Stimulated activated memory B cell treated with anti-CD40 and anti-IgM and Interleukin-4, amounts not matched to agents 10 μg/mL and 1 μg/mL and 100 μg/mL, for 72 hours (primary cell): ENCODE data around the gene MYO16.

Experiments used
- ATAC-seq: fragments of 150-1000 bp; cut with Tn5 transposase; 2 replicates; pipeline ENCODE4 v1.10.0; 2021
- H3K27ac Mint-ChIP-seq: one replicate; pipeline ENCODE4 v1.8.0; 2022; ENCODE audit warnings: mild to moderate bottlenecking, mixed read lengths
- H3K27me3 Mint-ChIP-seq: one replicate; pipeline ENCODE4 v1.8.0; 2022; ENCODE audit warnings: mixed read lengths
- H3K36me3 Mint-ChIP-seq: one replicate; pipeline ENCODE4 v1.8.0; 2022; ENCODE audit warnings: mixed read lengths
- H3K4me1 Mint-ChIP-seq: one replicate; pipeline ENCODE4 v1.8.0; 2022; ENCODE audit warnings: mixed read lengths
- H3K4me3 Mint-ChIP-seq: one replicate; pipeline ENCODE4 v1.8.0; 2022; ENCODE audit warnings: mild to moderate bottlenecking, moderate library complexity, mixed read lengths
- H3K9me3 Mint-ChIP-seq: one replicate; pipeline ENCODE4 v1.8.0; 2022; ENCODE audit warnings: mixed read lengths

The MYO16 gene

GRCh38 chr13:108835083-108835482 is 205.7 kb downstream of the MYO16 start:
- Mint-ChIP-seq H3K4me3 (no peak overlapping the region), H3K27me3 (no peaks in the 10 kb centered on the region), H3K4me1 (no peaks in the 10 kb centered on the region), H3K9me3 (no peaks in the 10 kb centered on the region), H3K27ac (no peak overlapping the region), H3K36me3 (no peaks in the 10 kb centered on the region)
- no peak for ATAC-seq

DNA sequence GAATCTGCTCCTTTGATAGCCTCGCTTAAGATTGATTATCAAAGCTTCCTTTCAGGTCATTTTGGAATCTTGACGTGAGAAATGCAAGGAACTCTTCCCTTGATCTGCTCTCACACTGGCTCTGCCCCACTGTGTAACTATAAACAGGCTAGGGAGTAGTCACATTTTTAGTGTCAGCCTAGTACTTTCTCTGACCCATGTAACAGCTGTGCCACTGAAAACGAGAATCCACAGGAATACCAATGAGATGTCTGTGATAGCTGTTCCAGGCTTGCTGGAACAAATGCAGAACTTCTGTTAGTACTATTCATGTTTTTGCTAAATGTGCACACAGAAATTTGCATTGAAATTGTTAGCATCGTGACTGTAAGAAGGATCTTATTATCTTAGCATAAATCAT is 221.3 kb downstream of the MYO16 start:
- no peak overlapping the region for H3K27ac Mint-ChIP-seq
- H3K27me3 Mint-ChIP-seq: peaks cover 18% of the 10 kb centered on the region
- peaks cover 5% of the 10 kb centered on the region for H3K4me1 Mint-ChIP-seq
- no peak for ATAC-seq
- no peaks in the 10 kb centered on the region for H3K9me3 Mint-ChIP-seq
- H3K36me3 Mint-ChIP-seq: no peaks in the 10 kb centered on the region
- H3K4me3 Mint-ChIP-seq: no peak overlapping the region

DNA sequence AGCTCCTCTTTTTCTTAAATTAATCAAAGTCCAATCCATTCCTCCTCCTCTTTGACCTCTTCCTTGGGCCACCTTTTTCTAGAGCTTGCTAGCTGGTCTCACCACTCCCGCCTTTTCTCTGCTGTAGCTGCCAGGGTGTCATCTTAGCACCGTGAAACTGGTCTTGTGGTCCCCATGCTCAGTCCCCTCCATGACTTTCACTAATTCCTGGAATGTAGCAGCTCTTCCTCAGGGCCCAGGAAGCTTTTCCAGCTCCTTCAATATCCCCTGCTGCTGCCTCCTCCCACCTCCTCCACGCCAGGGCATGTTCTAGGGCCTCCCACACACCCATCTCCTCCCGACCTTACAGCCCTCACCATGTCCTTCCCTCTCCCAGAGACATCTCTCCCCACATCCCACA is 222.2 kb downstream of the MYO16 start:
- H3K36me3 Mint-ChIP-seq: no peaks in the 10 kb centered on the region

GRCh38 chr13:108853031-108853430 is 223.6 kb downstream of the MYO16 start:
- Mint-ChIP-seq H3K27ac (no peak overlapping the region), H3K4me3 (no peak overlapping the region), H3K9me3 (no peaks in the 10 kb centered on the region), H3K27me3 (peaks cover 18% of the 10 kb centered on the region), H3K36me3 (no peaks in the 10 kb centered on the region), H3K4me1 (peaks cover 11% of the 10 kb centered on the region)
- ATAC-seq: no peak

More for the DNA sequence above, 222.2 kb downstream of the MYO16 start:
- no peak overlapping the region for H3K27ac Mint-ChIP-seq
- peaks cover 18% of the 10 kb centered on the region for H3K27me3 Mint-ChIP-seq
- ATAC-seq: no peak
- no peaks in the 10 kb centered on the region for H3K9me3 Mint-ChIP-seq
- H3K4me1 Mint-ChIP-seq: peaks cover 11% of the 10 kb centered on the region
- H3K4me3 Mint-ChIP-seq: no peak overlapping the region

DNA sequence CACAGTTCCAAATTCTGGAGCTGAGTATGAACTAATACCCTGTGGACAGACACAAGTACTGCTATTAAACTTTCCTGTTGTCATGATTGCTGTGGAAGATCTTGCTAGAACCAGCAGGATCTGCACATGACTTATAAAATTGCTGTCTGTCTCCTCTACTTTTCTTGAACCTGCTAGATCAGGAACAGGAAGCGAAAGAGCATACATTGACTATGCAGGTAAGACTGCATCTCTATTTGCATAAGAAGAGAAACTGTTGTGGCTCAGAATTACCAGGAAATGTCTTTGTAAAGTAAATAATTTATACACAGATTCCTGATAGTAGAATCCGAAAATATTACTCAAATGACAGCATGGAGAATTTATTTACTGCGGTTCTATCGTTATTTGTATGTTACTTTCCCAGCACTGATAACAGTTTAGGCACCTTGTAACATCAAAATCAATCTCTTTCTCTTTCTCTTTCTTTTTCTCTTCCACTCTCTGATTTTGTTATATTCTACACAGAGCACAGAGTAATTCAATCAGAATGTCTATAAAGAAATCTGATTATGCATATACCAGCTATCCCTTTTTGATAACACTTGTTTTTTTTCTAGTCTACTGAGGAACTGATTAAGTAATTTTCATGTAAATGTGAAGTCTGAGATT is 226.5 kb downstream of the MYO16 start:
- H3K27ac Mint-ChIP-seq: peak overlapping the region; percentile 51
- H3K4me1 Mint-ChIP-seq: peaks cover 11% of the 10 kb centered on the region
- no peaks in the 10 kb centered on the region for H3K36me3 Mint-ChIP-seq
- peak overlapping the region; percentile 16 for H3K4me3 Mint-ChIP-seq
- no peaks in the 10 kb centered on the region for H3K9me3 Mint-ChIP-seq
- ATAC-seq: peak; percentile 61
- peaks cover 9% of the 10 kb centered on the region for H3K27me3 Mint-ChIP-seq

GRCh38 chr13:108858676-108859075 is 229.3 kb downstream of the MYO16 start:
- no peaks in the 10 kb centered on the region for H3K9me3 Mint-ChIP-seq
- no peak overlapping the region for H3K4me3 Mint-ChIP-seq
- H3K27me3 Mint-ChIP-seq: no peaks in the 10 kb centered on the region
- peaks cover 11% of the 10 kb centered on the region for H3K4me1 Mint-ChIP-seq
- H3K27ac Mint-ChIP-seq: no peak overlapping the region
- H3K36me3 Mint-ChIP-seq: no peaks in the 10 kb centered on the region
- no peak for ATAC-seq

DNA sequence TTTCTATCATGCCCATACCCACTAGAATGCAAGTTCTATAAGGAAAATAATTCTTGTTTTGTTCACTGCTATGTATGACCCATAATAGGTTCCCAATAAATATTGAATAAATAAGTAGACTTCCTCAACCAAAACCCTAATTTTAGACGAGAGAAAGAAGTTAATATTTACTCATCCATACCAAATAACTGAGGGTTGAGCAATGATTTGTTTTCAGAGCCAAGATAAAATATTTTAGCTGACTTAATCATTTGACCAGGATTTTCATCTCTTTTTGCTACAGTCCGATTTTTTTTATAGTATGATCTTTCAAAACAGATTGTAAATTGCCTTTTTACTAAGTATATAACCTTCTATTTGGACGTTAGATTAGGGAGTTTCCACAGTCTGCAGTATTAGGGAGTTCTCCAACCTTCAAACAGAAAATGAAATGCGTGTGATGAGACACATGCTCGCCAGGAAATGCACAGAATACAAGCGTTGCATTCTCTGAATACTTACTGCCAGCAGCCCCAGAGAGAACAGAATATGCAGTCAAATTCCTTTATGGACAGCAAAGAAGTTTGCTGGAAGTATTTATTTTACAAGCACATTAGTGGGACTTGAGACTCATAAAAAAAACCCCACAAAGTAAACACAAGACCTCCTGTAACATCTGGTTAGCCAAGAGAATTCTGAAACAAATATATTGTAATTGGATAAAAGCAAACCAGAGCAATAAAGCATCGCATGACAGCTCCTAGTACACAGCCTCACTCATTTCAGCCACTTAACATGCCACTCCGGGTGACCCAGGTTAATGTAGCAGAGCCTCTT is 230.0 kb downstream of the MYO16 start:
- H3K36me3 Mint-ChIP-seq: no peaks in the 10 kb centered on the region
- no peak overlapping the region for H3K4me3 Mint-ChIP-seq
- H3K4me1 Mint-ChIP-seq: peaks cover 11% of the 10 kb centered on the region
- no peaks in the 10 kb centered on the region for H3K9me3 Mint-ChIP-seq
- H3K27me3 Mint-ChIP-seq: no peaks in the 10 kb centered on the region
- no peak for ATAC-seq
- H3K27ac Mint-ChIP-seq: no peak overlapping the region

DNA sequence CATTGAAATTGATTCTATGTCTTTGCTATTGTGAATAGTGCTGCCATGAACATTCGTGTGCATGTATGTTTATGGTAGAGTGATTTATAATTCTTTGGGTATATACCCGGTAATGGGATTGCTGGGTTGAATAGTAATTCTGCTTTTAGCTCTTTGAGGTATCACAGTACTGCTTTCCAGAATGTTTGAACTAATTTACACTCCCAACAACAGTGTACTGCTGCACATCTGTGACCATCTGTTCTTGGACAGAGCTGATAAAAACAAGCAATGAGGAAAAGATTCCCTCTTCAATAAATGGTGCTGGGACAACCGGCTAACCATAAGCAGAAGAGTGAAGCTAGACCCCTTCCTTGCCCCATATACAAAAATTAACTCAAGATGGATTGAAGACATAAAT is 231.0 kb downstream of the MYO16 start:
- no peak for ATAC-seq
- Mint-ChIP-seq H3K36me3 (no peaks in the 10 kb centered on the region), H3K4me3 (no peak overlapping the region), H3K27me3 (no peaks in the 10 kb centered on the region), H3K4me1 (peaks cover 8% of the 10 kb centered on the region), H3K9me3 (no peaks in the 10 kb centered on the region), H3K27ac (no peak overlapping the region)

DNA sequence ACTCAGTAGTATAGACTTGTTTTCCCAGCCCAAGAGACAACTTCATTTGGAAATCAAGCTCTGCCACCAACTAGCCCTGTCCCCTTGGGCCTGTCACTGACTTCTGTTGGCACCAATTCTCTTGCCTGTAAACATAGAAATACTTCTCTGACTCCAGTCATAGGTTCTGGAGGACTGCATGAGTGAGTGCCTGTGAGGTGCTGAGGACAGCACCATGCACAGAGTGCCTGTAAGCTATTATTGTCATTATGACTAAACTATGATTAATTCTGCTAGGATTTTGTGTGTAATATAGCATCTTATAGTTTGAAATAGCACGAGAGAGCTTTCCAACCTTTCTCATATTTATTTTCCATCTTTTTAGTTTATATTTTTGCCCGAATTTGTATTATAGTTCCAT is 247.9 kb downstream of the MYO16 start:
- no peak overlapping the region for H3K4me3 Mint-ChIP-seq
- no peaks in the 10 kb centered on the region for H3K4me1 Mint-ChIP-seq
- ATAC-seq: no peak
- no peaks in the 10 kb centered on the region for H3K9me3 Mint-ChIP-seq
- no peak overlapping the region for H3K27ac Mint-ChIP-seq
- no peaks in the 10 kb centered on the region for H3K27me3 Mint-ChIP-seq
- no peaks in the 10 kb centered on the region for H3K36me3 Mint-ChIP-seq

GRCh38 chr13:108878732-108879131 is 249.3 kb downstream of the MYO16 start:
- Mint-ChIP-seq H3K36me3 (no peaks in the 10 kb centered on the region), H3K27ac (no peak overlapping the region), H3K27me3 (no peaks in the 10 kb centered on the region), H3K4me3 (no peak overlapping the region), H3K9me3 (no peaks in the 10 kb centered on the region), H3K4me1 (no peaks in the 10 kb centered on the region)
- no peak for ATAC-seq

GRCh38 chr13:108889324-108889984 is 260.0 kb downstream of the MYO16 start:
- no peaks in the 10 kb centered on the region for H3K36me3 Mint-ChIP-seq
- no peaks in the 10 kb centered on the region for H3K4me1 Mint-ChIP-seq
- peak; percentile 31 for ATAC-seq
- H3K27ac Mint-ChIP-seq: no peak overlapping the region
- no peak overlapping the region for H3K4me3 Mint-ChIP-seq
- no peaks in the 10 kb centered on the region for H3K9me3 Mint-ChIP-seq
- peaks cover 12% of the 10 kb centered on the region for H3K27me3 Mint-ChIP-seq

DNA sequence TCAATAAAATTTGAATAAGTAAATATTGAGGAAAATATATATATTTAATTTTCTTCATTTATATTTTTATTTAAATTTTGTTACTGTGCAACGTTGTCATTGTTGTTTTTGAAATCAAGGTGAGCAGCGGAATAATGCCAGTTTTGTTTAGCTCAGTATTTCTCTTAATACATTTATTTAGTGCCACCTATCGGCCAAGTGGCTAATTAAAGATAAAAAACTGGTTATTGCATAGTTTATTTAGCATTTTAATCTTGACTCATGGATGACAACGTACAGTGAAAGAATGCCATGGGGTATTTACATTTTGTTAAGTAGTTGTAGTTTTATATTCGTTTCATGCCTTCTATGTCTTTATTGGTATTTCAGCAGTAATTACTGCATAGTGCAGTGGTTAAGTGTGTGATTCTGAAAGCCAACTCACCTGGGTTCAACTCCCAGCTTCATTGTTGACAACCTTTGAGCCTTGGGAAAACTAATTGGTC is 265.9 kb downstream of the MYO16 start:
- H3K36me3 Mint-ChIP-seq: no peaks in the 10 kb centered on the region
- H3K9me3 Mint-ChIP-seq: no peaks in the 10 kb centered on the region
- no peak for ATAC-seq
- H3K4me3 Mint-ChIP-seq: no peak overlapping the region
- H3K27ac Mint-ChIP-seq: no peak overlapping the region
- H3K27me3 Mint-ChIP-seq: no peaks in the 10 kb centered on the region
- no peaks in the 10 kb centered on the region for H3K4me1 Mint-ChIP-seq

- H3K27me3 Mint-ChIP-seq: no peaks in the 10 kb centered on the region
- no peak overlapping the region for H3K27ac Mint-ChIP-seq
- no peak overlapping the region for H3K4me3 Mint-ChIP-seq
- H3K36me3 Mint-ChIP-seq: no peaks in the 10 kb centered on the region
- ATAC-seq: no peak
- H3K4me1 Mint-ChIP-seq: no peaks in the 10 kb centered on the region
- H3K9me3 Mint-ChIP-seq: peaks cover 3% of the 10 kb centered on the region
Measured at GRCh38 chr13:108897955-108898354, 268.5 kb downstream of the MYO16 start.

DNA sequence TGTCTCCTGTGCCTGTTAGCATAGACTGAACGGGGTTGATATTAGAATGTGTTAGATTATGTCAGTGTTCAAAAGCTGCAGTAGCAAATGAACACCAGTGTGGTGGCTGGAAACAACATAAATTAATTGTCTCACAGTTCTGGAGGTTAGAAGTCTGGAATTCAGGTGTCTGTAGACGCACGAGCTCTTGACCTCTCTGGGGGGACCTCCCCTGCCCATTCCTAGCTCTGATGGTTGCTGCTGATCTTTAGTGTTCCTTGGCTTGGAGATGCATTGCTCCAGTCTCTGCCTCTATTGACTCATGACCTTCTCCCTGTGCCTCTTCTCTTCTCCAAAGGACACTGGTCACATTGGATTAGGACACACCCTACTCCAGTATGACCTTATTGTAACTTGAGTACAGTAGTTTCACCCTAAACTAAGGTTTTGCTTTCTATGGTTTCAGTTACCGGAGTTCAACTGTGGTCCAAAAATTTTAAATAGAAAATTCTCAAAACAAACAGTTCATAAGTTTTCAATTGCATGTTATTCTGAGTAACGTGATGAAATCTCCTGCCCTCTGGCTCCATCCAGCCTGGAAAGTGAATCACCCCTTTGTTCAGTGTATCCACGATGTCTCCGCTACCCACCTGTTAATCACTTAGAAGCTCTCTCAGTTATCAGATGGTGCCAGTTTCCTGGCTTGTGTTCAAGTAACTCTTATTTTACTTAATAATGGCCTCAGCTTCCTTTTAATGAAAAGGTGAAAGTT is 273.2 kb downstream of the MYO16 start:
- no peaks in the 10 kb centered on the region for H3K27me3 Mint-ChIP-seq
- no peaks in the 10 kb centered on the region for H3K4me1 Mint-ChIP-seq
- no peaks in the 10 kb centered on the region for H3K36me3 Mint-ChIP-seq
- no peak overlapping the region for H3K27ac Mint-ChIP-seq
- H3K9me3 Mint-ChIP-seq: peaks cover 3% of the 10 kb centered on the region
- ATAC-seq: no peak
- no peak overlapping the region for H3K4me3 Mint-ChIP-seq

GRCh38 chr13:108903613-108904012 is 274.2 kb downstream of the MYO16 start:
- no peak for ATAC-seq

More at GRCh38 chr13:108903613-108904012, 274.2 kb downstream of the MYO16 start:
- peaks cover 3% of the 10 kb centered on the region for H3K9me3 Mint-ChIP-seq
- no peaks in the 10 kb centered on the region for H3K4me1 Mint-ChIP-seq
- H3K4me3 Mint-ChIP-seq: no peak overlapping the region
- no peaks in the 10 kb centered on the region for H3K27me3 Mint-ChIP-seq
- H3K36me3 Mint-ChIP-seq: no peaks in the 10 kb centered on the region
- no peak overlapping the region for H3K27ac Mint-ChIP-seq
